Left colon (tissue), 2 donors: ENCODE measurements around the gene FUBP3. TPM values are rescaled to one million over a fixed set of nuclear protein-coding genes. Genes with fewer than 3 reads are reported as not detected.

ENCODE experiments used
- ATAC-seq: fragments of 200-7000 bp; cut with Tn5 transposase; one replicate; pipeline ENCODE4 v1.9.1; 2020; ENCODE audit warnings: mild to moderate bottlenecking, moderate library complexity
- DNase-seq, 2 donors: peaks; one replicate each; pipeline ENCODE4 v3.0.0-alpha.2; 2020
- intact Hi-C, 2 donors: fragments of 100-400 bp; cut with DNase I in 1 of 2; cut with micrococcal nuclease in 1 of 2; formaldehyde crosslinking; loops; one replicate each; pipeline versions ENCODE4 v1.11.2 to v1.14.0; 2022; cut with DNase I, micrococcal nuclease
- total RNA-seq, 2 donors: library from RNA; stranded (reverse); fragmentation: NEBNext Ultra II Directional; extraction: Animal tissue kit (Norgen Biotek cat#: 25700); gene quantifications; one replicate each; pipeline ENCODE4 v1.2.1, GENCODE V29; 2021
- donor health status: DM: no; HTN: no; CAD: no.
- donor health status: DM: yes; HTN: yes; CAD: no.

The FUBP3 gene
- total RNA-seq, 2 donors from 2014 or later = 43.8 to 48.3 TPM

DNA sequence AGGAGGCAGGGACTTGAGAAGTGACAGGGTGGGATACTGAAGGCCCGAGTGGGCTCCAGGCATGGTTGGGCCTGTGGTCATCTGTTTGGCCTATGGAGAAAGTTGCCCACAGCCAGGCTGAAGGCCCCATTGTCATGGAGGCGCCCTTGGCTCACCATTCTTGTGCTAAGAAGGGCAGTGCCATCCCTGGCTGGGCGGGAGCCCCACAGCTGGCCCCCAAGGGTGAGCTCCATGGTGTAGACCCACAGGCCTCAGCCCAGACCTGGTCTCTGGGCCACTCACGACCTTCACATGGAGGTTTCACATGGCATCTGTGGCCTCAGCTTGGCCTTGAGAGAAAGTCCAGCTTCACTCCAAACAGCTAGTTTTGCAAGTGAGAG is 50.7 kb downstream of the FUBP3 start:
- intact Hi-C loops = no loop called here
- DNase-seq = no peak
- ATAC-seq = no peak

DNA sequence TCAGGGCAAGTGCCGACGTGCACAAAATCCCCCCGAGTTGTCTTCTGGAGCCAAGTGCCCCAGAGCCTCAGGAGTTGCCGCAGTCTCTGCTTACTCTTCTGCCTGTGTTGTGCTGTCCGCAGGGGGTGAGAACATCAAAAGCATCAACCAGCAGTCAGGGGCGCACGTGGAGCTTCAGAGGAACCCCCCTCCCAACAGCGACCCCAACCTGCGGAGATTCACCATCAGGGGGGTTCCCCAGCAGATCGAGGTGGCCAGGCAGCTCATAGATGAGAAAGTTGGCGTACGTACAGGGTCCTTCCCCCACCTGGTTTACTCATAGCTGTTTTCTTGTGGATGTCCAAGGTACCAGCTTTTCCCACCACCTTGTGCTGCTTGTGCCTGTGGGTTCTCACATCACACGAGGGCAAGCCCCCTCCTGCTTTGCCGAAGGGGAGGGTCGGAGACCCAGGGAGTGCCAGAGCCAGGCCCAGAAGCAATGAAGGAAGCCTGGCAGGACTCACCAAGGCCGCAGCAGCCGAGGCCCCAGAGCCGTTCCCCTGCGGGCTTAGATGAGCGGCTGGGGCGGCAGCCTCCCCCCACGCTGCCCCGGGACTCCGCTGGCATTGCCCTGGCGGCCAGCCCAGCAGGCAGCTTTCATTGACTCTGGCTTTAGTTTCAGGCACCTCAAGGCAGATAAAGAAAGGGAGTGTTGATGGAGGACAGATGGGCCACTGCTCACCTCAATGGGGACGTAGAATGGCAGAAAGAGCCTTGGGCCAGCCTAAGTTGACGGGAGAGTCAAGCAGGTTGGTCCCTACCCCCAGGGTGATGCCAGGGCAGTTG is 51.3 kb downstream of the FUBP3 start:
- no peak for ATAC-seq
- DNase-seq = no peak
- intact Hi-C loops = no loop called here

GRCh38 chr9:130631331-130632080 is 52.1 kb downstream of the FUBP3 start:
- ATAC-seq (no peak), DNase-seq (no peak)

DNA sequence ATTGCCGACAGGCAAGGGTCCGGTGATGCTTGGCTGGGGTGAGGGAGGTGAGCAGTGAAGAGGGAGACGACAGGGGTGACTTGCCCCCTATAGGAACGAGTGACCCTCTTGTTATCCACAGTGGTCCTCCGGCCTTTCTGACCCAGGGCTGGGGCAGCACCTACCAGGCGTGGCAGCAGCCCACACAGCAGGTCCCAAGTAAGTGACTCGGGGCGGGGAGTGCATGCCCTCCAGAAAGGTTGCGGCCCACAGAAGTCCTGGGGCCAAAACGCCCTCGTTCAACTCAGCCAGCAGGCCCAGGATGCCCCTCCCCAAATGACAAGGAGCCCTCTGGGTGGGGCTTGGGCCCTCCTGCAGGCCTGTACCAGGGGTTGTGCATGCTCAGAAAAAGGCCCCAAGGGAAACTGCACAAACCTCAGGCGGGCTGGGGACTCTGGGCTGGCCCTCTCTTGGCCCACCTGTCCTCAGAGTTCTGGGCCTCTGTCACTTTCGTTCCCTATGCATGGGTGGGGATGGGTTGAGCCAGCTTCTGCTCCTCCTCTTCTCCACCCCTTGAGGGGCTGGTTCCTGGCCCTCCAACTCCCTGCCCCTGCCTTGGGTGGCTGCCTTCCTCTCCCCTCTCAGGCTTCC is 52.8 kb downstream of the FUBP3 start:
- intact Hi-C loops = no loop called here
- no peak for DNase-seq
- no peak for ATAC-seq

More at GRCh38 chr9:130631331-130632080, 52.1 kb downstream of the FUBP3 start:
- intact Hi-C loops = no loop called here

- intact Hi-C loops = no loop called here
- DNase-seq (no peak), ATAC-seq (no peak)
These were observed 53.5 kb downstream of the FUBP3 start for GRCh38 chr9:130632841-130633240.

DNA sequence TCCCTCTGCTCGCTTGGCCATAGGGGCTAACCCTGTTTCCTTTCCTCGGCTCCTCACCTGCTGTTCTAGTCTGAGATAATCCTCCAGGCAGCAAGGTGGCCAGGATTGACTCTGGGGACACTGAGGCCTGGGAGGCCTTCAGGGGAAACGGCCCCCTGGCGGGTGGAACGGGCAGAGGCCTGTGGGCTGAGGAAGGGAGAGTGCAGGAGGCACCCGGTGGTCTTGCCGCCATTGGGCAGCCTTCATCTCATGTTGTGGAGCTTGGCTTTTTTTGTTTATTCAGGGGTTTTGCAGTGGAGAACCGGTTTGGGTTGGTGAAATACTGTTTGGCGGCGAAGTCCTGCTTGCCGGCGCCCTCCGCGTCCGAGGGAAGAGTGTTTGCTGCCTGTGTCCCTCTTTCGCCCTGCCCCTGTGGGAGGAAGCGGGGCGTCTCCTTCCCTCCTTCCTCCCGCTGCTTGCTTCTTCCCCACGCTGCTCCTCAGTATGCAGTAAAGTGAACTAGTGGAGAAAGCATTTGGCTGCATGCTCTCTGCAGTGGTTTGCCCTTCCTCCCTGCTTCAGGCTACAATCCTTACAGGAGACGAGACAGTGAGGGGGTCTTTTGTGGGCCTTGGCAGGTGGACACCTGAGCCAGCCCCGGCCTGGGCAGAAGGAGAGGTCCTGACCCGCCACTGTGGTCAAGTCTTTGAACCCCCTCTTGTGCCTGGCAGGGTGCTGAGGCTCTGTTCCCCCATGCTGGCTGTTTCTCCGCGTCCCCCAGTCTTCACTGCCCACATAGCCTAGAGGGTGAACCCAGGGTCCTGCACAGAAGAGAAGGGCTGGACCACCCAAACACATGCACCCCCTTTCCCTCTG is 54.2 kb downstream of the FUBP3 start:
- intact Hi-C loops = no loop called here
- DNase-seq (no peak), ATAC-seq (no peak)

DNA sequence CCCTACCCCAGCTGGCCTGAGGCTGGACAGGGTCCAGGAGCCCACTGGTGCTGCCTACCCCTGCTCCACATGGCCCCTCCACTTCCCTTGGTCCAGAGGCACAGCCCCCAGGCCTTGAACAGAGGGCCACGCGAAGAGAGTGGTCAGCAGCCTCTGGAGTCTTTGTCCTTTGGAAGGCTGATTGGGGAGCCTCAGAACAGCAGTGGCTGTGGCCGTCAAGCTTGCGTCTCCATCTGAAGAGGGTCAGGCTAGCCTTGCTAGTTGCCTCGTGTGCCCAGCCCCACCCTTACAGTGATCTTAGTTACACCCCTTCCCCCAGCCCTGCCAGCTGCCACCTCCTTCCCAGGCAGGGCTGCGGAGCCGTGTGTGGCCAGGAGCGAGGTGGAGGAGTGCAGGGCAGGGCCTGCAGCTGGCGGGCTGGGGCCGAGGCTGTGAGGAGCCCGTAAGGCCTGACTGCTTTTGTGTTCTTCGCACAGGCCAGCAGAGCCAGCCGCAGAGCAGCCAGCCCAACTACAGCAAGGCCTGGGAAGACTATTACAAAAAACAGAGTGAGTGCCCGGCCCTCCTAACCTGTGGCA is 54.9 kb downstream of the FUBP3 start:
- intact Hi-C loops = no loop called here
- no peak for ATAC-seq
- no peak for DNase-seq

GRCh38 chr9:130634801-130635200 is 55.4 kb downstream of the FUBP3 start:
- intact Hi-C loops = no loop called here
- no peak for DNase-seq
- no peak for ATAC-seq

DNA sequence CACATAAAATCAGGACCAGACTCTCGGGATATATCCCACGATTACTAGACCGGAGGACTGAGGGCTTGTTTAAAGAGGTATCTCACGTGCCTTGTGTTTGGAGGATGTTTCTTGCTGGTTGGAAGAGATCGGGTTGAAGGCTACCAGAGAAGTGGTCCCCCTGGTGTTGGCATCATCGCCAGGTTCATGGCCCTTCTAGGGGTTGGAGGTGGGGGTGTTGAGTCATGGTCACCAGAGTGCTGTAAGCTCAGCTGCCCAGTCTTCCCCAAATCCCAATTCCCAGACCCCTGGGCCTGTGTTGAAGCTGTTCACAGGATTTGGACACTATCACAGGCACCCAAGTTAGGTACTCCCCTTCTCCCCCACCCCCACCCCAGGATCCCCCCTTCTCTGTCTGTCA is 55.9 kb downstream of the FUBP3 start:
- DNase-seq (no peak), ATAC-seq (no peak)
- intact Hi-C loops = no loop called here

- no peak for ATAC-seq
- intact Hi-C loops = no loop called here
- DNase-seq = no peak
These were observed 56.6 kb downstream of the FUBP3 start for GRCh38 chr9:130635721-130636647.

DNA sequence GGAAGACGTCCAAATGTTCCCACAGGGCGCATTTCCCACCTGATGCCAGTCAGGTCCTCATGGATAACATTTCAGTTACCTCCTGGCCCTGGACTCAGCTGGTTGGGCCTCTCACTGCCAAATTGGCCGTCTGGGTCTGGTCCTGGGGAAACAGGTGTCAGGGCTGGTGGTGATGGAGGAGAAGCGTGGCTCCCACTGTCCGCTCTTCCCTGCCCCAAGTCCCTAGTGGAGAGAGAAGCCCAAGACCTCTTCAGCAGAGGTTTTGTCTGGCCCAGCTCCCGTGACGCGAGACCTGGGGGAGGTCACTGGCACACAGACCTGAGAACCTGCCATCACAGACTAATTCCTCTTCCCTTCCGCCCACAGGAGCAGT is 57.3 kb downstream of the FUBP3 start:
- intact Hi-C loops = no loop called here
- ATAC-seq = no peak
- DNase-seq = no peak

DNA sequence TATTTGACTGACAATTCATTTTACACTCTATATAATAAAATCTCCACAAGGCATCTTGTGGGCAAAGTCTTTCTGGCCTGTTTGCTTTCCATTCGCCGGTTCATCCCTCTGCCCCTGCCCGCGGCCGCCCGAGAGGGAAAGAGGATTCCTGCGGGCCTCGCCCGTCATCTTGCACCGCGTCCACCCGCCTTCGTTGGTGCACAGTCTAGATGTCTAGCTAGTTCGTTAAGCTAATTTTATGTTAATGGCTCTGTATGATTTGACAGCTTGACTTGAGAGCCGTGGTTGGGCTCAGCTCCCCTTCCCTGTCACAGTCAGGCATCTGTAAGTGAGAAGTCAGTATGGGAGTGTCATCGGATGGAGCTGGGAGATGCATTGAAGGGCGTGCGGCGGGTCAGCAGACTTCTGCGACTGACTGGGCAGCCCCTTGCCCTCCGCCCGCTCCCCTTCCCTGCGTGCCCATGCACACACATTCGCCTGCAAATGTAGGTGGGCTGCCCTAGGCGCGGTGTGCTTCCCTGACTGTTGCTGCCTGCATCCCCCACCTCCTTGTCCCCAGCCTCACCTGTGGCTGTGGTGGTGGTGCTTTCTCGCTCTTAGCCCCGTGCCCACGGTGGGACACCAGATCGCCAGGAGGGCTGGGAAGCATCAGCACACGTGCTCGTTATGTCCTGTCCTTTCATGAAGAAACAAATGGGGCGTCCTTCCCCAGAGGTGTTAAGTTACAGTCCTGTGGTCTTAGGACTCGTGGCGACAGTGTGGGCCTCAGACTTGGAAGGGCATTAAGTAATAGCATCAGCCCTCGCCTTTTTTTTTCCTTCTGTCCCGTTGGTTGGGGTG is 59.1 kb downstream of the FUBP3 start:
- peak; percentile 66 for ATAC-seq
- intact Hi-C loops = no loop called here
- no peak for DNase-seq

- DNase-seq = no peak
These were observed 59.9 kb downstream of the FUBP3 start for GRCh38 chr9:130639124-130639765.

DNA sequence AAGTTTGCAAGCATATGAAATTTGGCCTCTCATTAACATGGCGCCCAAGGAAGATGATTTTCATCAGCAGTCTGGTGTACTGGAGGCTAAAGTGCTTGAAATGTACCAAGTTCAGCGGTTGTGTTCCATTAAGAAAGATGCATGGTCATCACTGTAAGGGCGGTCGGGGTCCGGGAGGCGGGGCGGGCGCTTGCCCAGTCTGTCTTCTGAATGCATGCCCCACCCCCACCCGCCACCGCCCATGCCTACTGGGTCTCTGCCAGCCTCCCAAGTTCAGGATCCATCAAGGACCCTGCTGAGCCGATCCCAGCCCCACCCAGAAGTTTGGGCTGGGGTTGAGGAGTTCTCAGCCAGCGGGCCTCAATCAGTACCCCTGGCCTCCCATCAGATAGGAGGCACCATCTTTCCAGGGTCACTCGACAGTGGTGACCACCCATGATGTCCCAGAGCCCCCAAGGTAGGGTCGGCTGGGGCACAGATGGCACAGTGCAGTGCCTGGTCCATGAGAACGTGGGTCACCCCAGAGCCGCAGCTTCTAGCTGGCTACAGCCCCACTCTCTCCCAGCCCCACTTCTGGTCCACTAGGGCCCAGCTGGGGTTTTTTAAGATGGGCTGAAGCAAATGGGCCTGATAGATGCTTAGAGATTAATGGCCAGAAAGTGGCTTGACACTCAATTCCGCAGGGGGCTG is 60.6 kb downstream of the FUBP3 start:
- intact Hi-C loops = no loop called here
- DNase-seq (no peak), ATAC-seq (no peak)

More at GRCh38 chr9:130639124-130639765, 59.9 kb downstream of the FUBP3 start:
- ATAC-seq = no peak
- intact Hi-C loops = no loop called here

GRCh38 chr9:130640681-130641080 is 61.3 kb downstream of the FUBP3 start:
- intact Hi-C loops = no loop called here
- ATAC-seq (no peak), DNase-seq (no peak)

DNA sequence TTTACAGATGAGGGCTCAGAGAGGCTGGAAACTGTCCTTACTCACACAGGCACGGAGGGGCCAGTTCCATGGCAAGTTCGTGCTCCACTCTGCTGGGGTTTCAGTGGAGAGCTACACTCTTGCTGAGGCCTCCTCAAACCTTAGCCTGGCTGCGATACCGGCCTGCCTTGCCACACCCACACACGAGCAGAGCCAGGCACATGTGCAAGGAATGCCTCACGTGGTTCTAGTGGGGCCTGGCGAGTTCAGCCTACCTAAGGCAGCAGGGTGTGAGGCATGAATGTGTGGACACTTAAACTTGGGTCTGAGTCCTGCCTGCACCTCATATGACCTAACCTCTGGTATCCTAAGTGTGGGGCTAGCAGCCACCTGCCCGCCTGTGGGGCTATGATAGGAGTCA is 63.5 kb downstream of the FUBP3 start:
- no peak for DNase-seq
- intact Hi-C loops = no loop called here
- no peak for ATAC-seq
